LoVo (cell line): Measurements from ENCODE around the gene VASN.
"Not testable (repeated sequence)": the region's sequence is repeated elsewhere in the genome, so short reads cannot be mapped to it uniquely, and the experiment has no call there.

ENCODE experiments used
- DNase-seq: peaks from one replicate; pipeline ENCODE4 v3.0.0-alpha.2; 2016; ENCODE audit warnings: low spot score

The VASN gene

GRCh38 chr16:4385066-4385788 lies 13.6 kb downstream of the VASN start:
- no peak for DNase-seq

GRCh38 chr16:4385789-4386450 lies 14.3 kb downstream of the VASN start:
- no peak for DNase-seq

- DNase-seq, result no peak
Observed at GRCh38 chr16:4386451-4386805, 14.8 kb downstream of the VASN start.

- no peak for DNase-seq
Observed at GRCh38 chr16:4386951-4387565, 15.4 kb downstream of the VASN start.

GRCh38 chr16:4387781-4388180 lies 16.1 kb downstream of the VASN start:
- DNase-seq, result no peak

- no peak for DNase-seq
Observed at GRCh38 chr16:4388271-4389021, 16.8 kb downstream of the VASN start.

- DNase-seq, result no peak
Observed at GRCh38 chr16:4389051-4389955, 17.7 kb downstream of the VASN start.

GRCh38 chr16:4390266-4391260 lies 18.9 kb downstream of the VASN start:
- DNase-seq, result no peak

- no peak for DNase-seq
Observed at GRCh38 chr16:4391631-4392381, 20.2 kb downstream of the VASN start.

GRCh38 chr16:4392382-4393239 lies 21.0 kb downstream of the VASN start:
- no peak for DNase-seq

- DNase-seq, result no peak
Observed at GRCh38 chr16:4393240-4393600, 21.6 kb downstream of the VASN start.

GRCh38 chr16:4393850-4394249 lies 22.2 kb downstream of the VASN start:
- not testable (repeated sequence) for DNase-seq

- no peak for DNase-seq
Observed at GRCh38 chr16:4395055-4395726, 23.5 kb downstream of the VASN start.

GRCh38 chr16:4399001-4399730 lies 27.5 kb downstream of the VASN start:
- no peak for DNase-seq

GRCh38 chr16:4401094-4401501 lies 29.4 kb downstream of the VASN start:
- DNase-seq, result no peak

- no peak for DNase-seq
Observed at GRCh38 chr16:4401510-4401909, 29.9 kb downstream of the VASN start.

GRCh38 chr16:4402439-4403132 lies 30.9 kb downstream of the VASN start:
- DNase-seq, result peak; percentile 62
